NCI-H1436 (cell line): Measurements from ENCODE around the gene TP53INP2.
"Not testable (repeated sequence)": the region's sequence is repeated elsewhere in the genome, so short reads cannot be mapped to it uniquely, and the experiment has no call there.

Experiments
- DNase-seq: peaks from one replicate; lab custom pipeline; 2025; lab: John Stamatoyannopoulos, UW

Gene TP53INP2, protein sequence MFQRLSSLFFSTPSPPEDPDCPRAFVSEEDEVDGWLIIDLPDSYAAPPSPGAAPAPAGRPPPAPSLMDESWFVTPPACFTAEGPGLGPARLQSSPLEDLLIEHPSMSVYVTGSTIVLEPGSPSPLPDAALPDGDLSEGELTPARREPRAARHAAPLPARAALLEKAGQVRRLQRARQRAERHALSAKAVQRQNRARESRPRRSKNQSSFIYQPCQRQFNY

GRCh38 chr20:34704177-34705007 is at the start of gene TP53INP2:
TSS of gene TP53INP2 (plus strand) at chr20:34704344. CDS start at chr20:34708740, 4,396 bp downstream.
- peak; percentile 93 for DNase-seq

DNA sequence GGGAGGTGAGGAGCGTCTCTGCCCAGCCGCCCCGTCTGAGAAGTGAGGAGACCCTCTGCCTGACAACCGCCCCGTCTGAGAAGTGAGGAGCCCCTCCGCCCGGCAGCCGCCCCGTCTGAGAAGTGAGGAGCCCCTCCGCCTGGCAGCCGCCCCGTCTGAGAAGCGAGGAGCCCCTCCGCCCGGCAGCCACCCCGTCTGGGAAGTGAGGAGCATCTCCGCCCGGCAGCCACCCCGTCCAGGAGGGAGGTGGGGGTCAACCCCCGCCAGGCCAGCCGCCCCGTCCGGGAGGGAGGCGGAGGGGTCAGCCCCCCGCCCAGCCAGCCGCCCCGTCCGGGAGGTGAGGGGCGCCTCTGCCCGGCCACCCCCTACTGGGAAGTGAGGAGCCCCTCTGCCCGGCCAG is 45.5 kb upstream of the TP53INP2 start:
- DNase-seq: not testable (repeated sequence)

GRCh38 chr20:34661811-34662210 is 42.3 kb upstream of the TP53INP2 start:
- DNase-seq: not testable (repeated sequence)

- no peak for DNase-seq
Measured at GRCh38 chr20:34663213-34663943, 40.8 kb upstream of the TP53INP2 start.

- DNase-seq: not testable (repeated sequence)
Measured at GRCh38 chr20:34664751-34665150, 39.4 kb upstream of the TP53INP2 start.

DNA sequence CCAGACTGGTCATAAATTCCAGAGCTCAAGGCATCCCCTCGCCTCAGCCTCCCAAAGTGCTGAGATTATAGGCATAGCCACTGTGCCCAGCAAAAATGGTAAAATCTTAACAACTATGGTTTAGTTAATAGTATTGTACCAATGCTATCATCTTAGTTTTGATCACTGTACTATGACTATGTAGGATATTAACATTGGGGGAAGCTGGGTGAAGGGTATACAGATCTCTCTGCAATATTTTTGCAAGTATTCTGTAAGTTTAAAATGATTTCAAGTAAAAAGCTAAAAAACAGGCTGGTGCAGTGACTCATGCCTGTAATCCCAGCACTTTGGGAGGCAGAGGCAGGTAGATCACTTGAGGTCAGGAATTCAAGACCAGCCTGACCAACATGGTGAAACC is 35.0 kb upstream of the TP53INP2 start:
- DNase-seq: no peak

GRCh38 chr20:34673412-34673811 is 30.7 kb upstream of the TP53INP2 start:
- no peak for DNase-seq

GRCh38 chr20:34675561-34675960 is 28.6 kb upstream of the TP53INP2 start:
- DNase-seq: no peak

- no peak for DNase-seq
Measured at GRCh38 chr20:34675993-34676641, 28.0 kb upstream of the TP53INP2 start.

DNA sequence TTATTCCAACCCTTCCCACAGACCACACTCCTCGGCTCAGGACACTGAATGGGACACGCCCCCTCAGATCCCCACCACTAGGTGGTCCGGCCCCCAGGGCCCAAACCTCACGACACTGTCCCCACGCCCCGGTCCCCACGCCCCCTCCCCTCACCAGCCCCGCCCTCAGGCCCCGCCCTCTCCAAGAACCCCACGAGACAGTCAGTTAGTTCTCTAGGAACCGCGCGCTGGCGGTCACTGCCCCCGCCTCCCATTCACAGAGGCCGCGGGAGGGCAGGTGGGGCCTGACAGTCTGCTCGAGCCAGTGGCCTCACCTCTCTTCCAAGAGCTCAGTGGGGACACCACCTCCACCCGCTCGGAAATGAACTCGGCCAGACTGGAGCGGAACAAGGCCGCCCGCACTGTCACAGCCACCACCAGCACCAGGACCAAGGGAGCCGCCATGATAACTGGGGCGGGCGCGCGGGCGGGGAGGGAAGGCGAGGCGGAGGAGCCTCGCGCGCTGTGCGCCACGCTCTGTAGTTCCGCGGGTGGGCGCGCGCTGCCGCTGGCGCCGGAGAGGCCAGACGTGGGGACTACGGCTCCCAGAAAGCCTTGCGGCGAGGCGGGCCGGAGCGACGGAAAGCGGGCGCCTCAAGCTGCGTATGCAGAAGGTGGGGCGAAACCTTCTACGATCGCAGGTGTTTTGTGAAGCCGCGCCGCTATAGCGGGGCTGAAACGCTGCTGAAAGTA is 27.3 kb upstream of the TP53INP2 start, which contains the start of gene PIGU:
PIGU (minus strand) TSS at position 451 of the 732 bp plus-strand sequence; CDS start at position 444, 7 bp downstream.
- DNase-seq: peak; percentile 92

GRCh38 chr20:34680586-34681175 is 23.5 kb upstream of the TP53INP2 start:
- DNase-seq: no peak

DNA sequence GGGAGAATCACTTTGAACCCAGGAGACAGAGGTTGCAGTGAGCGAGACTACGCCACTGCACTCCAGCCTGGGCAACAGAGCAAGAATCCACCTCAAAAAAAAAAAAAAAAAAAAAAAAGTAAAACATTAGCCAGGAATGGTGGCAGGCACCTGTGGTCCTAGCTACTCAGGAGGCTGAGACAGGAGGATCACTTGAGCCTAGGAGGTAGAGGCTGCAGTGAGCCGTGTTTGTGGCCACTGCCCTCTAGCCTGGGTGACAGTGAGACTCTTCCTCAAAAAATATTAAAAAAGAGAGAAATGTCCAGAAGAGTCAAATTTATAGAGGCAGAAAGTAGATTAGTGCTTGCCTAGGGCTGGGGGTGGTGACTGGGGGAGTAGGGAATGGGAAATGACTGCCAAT is 20.5 kb upstream of the TP53INP2 start:
- no peak for DNase-seq

- no peak for DNase-seq
Measured at GRCh38 chr20:34689486-34689885, 14.7 kb upstream of the TP53INP2 start.

DNA sequence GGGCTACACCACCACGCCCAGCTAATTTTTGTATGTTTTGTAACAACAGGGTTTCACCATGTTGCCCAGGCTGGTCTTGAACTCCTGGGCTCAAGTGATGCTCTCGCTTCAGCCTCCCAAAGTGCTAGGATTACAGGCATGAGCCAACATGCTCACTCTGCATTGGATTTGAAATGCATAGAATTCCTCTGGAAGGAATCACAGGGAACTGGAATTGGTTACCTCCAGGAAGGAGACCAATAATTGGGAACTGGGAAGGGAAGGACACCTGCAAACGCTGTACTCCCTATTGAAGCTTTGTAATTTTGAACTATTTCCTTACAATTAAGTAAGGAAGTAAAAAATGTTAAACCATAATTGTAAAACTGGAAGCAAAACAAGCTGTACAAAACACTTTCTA is 12.3 kb upstream of the TP53INP2 start:
- DNase-seq: no peak

DNA sequence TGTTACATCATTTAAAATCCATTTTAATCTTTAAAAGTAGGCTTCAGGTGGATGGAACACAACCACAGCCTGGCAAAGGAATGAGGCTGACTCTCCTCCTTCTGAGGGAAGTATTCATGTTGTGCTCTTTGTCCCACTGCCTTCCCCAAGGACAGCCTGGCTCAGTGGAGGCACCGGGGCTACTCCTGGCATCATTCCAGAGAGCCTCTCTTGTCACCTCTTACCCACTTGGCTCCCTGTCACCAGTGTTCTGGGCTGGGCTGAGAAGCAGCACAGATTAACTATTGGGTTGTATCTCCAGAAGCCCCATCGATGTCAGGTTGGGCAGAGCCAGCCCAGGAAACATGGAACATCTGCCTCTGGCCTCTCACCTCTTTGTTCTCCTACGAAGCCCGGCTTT is 10.7 kb upstream of the TP53INP2 start:
- no peak for DNase-seq

DNA sequence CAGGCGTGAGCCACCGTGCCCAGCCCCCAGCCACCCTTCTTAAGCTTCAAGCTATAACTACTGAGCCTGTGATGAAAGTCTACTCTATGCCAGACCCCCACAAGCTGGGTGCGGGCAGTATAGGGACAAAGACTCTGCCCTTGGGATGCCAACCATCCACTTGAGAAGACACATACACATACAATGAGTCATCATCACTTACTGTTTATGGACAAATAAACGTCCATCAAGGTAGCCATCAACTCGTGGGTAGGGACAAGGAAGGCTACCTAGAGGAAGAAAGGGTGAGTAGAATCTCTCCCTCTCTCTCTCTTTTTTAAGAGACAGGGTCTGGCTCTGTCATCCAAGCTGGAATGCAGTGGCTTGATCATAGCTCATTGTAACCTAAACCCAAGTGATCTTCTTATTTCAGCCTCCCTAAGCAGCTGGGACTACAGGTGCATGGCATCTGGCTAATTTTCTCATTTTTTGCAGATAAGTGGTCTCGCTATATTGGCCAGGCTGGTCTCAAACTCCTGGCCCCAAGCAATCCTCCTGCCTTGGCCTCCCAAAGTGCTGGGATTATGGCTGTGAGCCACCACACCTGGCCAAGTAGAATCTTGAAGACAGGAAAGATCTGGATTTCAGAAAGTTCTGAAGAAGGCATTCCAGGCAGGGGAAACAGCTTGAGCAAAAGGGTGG is 2.6 kb upstream of the TP53INP2 start:
- DNase-seq: no peak

DNA sequence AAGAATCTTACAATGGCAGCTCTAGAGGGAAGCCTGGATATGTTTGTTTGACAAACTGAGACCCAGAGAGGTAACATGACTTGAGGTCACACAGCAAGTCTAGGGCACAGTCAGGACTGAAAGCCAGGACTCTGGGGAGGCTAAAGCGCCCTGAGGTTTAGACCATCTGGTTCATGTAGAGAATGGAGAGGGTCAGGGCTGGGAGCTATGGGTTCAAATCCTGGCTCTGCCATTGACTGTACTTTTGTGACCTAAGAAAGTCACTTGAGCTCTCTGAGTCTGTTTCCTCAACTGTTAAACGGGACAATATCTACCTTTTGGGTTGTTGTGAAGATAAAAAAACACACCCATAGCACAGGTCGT is 1.1 kb upstream of the TP53INP2 start:
- DNase-seq: no peak

- DNase-seq: no peak
Measured at GRCh38 chr20:34703424-34704176, 544 bp upstream of the TP53INP2 start.

DNA sequence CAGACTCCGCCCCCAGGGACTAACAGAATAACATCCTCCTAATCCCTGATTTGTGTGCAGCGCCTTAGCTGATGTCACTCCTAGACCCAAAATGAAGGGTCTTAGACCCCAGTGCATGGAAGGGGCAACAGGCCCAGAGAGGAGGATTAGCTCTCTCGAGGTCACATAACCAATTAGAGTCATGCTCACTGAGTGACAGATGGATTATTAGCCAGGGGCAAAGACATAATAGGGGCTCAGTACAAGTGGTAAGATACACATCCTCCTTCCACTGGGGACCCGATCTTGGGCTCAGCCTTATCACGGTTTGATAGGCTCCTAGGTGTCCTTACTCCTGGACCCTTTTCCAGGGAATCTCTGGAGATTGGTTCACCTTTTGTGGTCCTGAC is 858 bp downstream of the TP53INP2 start:
- no peak for DNase-seq
